ENCODE results near the gene ALKBH7. TPM values are rescaled to one million over a fixed set of nuclear protein-coding genes. Genes with fewer than 3 reads are reported as not detected.

Gene ALKBH7
- total RNA-seq, 1 donor = 52.1 TPM

DNA sequence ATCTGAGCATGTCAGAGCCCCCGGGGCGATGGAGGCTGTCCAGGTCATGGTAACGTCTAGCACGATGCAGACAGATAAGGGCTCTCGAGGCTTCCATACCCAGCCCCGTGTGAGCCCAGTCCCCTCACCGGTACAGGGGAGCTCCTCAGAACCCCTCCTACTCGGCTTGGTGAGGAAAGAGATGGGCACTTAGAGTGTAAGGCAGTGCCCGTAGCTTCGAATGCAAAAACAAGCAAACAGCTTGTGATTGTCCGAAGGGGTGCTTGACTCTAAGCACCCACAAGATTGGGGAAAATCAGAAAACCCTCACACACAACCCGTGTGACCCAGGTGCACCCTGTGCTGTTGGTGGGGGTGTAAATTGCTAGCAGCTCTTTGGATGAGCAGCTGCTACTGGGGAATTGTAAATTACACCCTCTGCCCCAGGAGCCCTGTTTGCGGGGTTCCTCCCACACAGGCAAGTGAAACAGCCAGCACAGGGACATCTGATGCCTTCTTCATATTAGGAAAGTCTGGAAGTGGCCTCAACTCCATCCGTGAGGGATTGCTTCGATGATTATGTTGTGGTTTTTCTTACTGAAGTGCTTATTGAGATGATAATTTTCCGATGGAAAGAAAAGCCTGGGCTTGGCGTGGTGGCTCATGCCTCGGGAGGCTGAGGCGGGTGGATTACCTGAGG lies 4.1 kb downstream of the ALKBH7 start:
- Histone ChIP-seq H3K9me3 (ENCODE audit: low read depth, low read length) (no peaks in the 10 kb centered on the region), H2AFZ (ENCODE audit: low read length) (no peak overlapping the region), H4K20me1 (ENCODE audit: insufficient read depth, low read length) (no peaks in the 10 kb centered on the region)

DNA sequence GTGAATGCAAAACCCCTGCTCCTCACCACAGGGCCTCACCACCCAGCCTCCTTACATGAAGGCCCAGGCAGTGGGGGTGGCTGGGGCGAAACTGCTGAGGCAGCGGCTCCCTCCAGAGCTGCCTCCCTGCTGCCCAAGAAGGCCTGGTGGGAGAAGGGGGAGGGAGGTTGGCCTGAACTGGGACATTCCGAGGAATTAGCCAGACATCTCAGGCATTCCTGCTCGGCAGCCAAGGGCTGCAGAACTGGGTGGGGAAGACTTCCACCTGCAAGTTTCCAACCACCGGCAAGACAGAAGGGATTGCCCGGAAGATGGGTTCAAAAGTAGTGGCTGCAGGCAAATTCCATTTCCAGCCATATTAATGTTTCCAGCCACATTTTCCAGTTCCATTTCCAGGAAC lies 5.4 kb downstream of the ALKBH7 start:
- Histone ChIP-seq H3K27ac (ENCODE audit: low read depth, low read length) (no peak overlapping the region), H3K79me2 (ENCODE audit: insufficient read depth, low read length) (no peaks in the 10 kb centered on the region), H3K4me2 (ENCODE audit: insufficient read depth, low read length) (no peak overlapping the region), H3K27me3 (ENCODE audit: insufficient read depth, low read length) (no peaks in the 10 kb centered on the region), H3K36me3 (ENCODE audit: insufficient read depth, low read length) (peaks cover 37% of the 10 kb centered on the region), H3K9me3 (ENCODE audit: low read depth, low read length) (no peaks in the 10 kb centered on the region), H3K4me1 (ENCODE audit: insufficient read depth, low read length) (peaks cover 4% of the 10 kb centered on the region), H4K20me1 (ENCODE audit: insufficient read depth, low read length) (no peaks in the 10 kb centered on the region), H2AFZ (ENCODE audit: low read length) (no peak overlapping the region), H3K4me3 (ENCODE audit: insufficient read depth, low read length) (no peak overlapping the region)
- TF ChIP-seq, protein P1, sequence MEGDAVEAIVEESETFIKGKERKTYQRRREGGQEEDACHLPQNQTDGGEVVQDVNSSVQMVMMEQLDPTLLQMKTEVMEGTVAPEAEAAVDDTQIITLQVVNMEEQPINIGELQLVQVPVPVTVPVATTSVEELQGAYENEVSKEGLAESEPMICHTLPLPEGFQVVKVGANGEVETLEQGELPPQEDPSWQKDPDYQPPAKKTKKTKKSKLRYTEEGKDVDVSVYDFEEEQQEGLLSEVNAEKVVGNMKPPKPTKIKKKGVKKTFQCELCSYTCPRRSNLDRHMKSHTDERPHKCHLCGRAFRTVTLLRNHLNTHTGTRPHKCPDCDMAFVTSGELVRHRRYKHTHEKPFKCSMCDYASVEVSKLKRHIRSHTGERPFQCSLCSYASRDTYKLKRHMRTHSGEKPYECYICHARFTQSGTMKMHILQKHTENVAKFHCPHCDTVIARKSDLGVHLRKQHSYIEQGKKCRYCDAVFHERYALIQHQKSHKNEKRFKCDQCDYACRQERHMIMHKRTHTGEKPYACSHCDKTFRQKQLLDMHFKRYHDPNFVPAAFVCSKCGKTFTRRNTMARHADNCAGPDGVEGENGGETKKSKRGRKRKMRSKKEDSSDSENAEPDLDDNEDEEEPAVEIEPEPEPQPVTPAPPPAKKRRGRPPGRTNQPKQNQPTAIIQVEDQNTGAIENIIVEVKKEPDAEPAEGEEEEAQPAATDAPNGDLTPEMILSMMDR (IDR thresholded peaks at IDR 0.05; ENCODE audit: extremely low read depth, low read depth, low read length) = no peak
- DNase-seq (ENCODE audit: insufficient read length, low spot score, missing footprints) = peak; percentile 86

More for the DNA sequence above, 4.1 kb downstream of the ALKBH7 start:
- Histone ChIP-seq H3K27ac (ENCODE audit: low read depth, low read length) (no peak overlapping the region), H3K4me3 (ENCODE audit: insufficient read depth, low read length) (no peak overlapping the region), H3K27me3 (ENCODE audit: insufficient read depth, low read length) (no peaks in the 10 kb centered on the region), H3K4me1 (ENCODE audit: insufficient read depth, low read length) (peaks cover 8% of the 10 kb centered on the region), H3K4me2 (ENCODE audit: insufficient read depth, low read length) (no peak overlapping the region), H3K36me3 (ENCODE audit: insufficient read depth, low read length) (peaks cover 27% of the 10 kb centered on the region), H3K79me2 (ENCODE audit: insufficient read depth, low read length) (no peaks in the 10 kb centered on the region)
- TF ChIP-seq, protein P1 (IDR thresholded peaks at IDR 0.05; ENCODE audit: extremely low read depth, low read depth, low read length) = no peak
- DNase-seq (ENCODE audit: insufficient read length, low spot score, missing footprints) = peak; percentile 82

DNA sequence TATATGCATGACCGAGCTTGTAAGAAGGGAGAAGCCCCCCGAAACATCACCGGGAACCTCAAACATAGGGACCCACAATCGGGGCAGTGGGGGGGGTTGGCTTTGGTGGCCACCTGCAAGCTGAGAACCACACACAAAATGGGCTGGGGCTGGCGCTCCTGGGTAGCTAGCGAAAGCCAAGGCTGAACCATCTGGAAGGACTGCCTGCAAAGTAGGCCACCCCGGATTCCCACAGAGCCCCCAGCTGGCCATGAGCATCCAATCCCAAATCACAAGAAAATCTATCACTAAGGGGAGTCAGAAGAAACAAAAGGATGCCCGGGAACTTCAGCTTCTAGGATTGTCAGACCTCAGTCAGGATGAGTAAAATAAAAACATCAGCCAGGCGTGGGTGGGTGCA lies 5.9 kb downstream of the ALKBH7 start:
- H3K79me2 ChIP-seq (ENCODE audit: insufficient read depth, low read length) = no peaks in the 10 kb centered on the region

DNA sequence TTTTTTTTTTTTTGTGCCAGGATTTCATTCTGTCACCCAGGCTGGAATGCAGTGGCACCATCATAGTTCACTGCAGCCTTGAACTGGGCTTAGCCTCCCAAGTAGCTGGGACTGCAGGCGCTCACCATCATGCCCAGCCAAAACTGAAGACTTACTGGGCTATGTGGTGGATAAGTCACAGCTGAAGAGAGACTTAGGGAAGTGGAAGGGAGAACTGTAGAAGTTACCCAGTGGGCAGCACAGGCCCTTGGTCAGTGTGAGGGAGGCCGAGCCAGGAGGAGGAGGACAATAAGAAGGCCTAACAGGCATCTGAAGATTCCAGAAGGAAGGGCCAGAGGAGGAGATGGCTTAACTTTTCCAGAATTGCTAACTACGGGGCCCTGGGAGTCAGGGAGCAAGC lies 7.2 kb downstream of the ALKBH7 start:
- H3K36me3 ChIP-seq (ENCODE audit: insufficient read depth, low read length) = peaks cover 43% of the 10 kb centered on the region
- peak; percentile 83 for DNase-seq (ENCODE audit: insufficient read length, low spot score, missing footprints)
- H4K20me1 ChIP-seq (ENCODE audit: insufficient read depth, low read length) = no peaks in the 10 kb centered on the region
- no peaks in the 10 kb centered on the region for H3K79me2 ChIP-seq (ENCODE audit: insufficient read depth, low read length)
- H3K27me3 ChIP-seq (ENCODE audit: insufficient read depth, low read length) = no peaks in the 10 kb centered on the region
- H3K4me3 ChIP-seq (ENCODE audit: insufficient read depth, low read length) = no peak overlapping the region
- TF ChIP-seq, protein P1 (IDR thresholded peaks at IDR 0.05; ENCODE audit: extremely low read depth, low read depth, low read length) = no peak
- no peak overlapping the region for H3K27ac ChIP-seq (ENCODE audit: low read depth, low read length)
- no peak overlapping the region for H2AFZ ChIP-seq (ENCODE audit: low read length)
- H3K4me2 ChIP-seq (ENCODE audit: insufficient read depth, low read length) = no peak overlapping the region
- no peaks in the 10 kb centered on the region for H3K4me1 ChIP-seq (ENCODE audit: insufficient read depth, low read length)
- H3K9me3 ChIP-seq (ENCODE audit: low read depth, low read length) = no peaks in the 10 kb centered on the region

More for the DNA sequence above, 5.9 kb downstream of the ALKBH7 start:
- DNase-seq (ENCODE audit: insufficient read length, low spot score, missing footprints) = peak; percentile 71
- Histone ChIP-seq H3K9me3 (ENCODE audit: low read depth, low read length) (no peaks in the 10 kb centered on the region), H3K4me3 (ENCODE audit: insufficient read depth, low read length) (no peak overlapping the region), H3K27ac (ENCODE audit: low read depth, low read length) (no peak overlapping the region), H3K4me2 (ENCODE audit: insufficient read depth, low read length) (no peak overlapping the region), H3K36me3 (ENCODE audit: insufficient read depth, low read length) (peaks cover 42% of the 10 kb centered on the region), H2AFZ (ENCODE audit: low read length) (no peak overlapping the region), H3K27me3 (ENCODE audit: insufficient read depth, low read length) (no peaks in the 10 kb centered on the region), H3K4me1 (ENCODE audit: insufficient read depth, low read length) (peaks cover 4% of the 10 kb centered on the region), H4K20me1 (ENCODE audit: insufficient read depth, low read length) (no peaks in the 10 kb centered on the region)
- TF ChIP-seq, protein P1 (IDR thresholded peaks at IDR 0.05; ENCODE audit: extremely low read depth, low read depth, low read length) = no peak

Measured in osteoblast (primary cell).